Measurements from ENCODE around the gene TSTD1. TPM values are rescaled to one million over a fixed set of nuclear protein-coding genes. Genes with fewer than 3 reads are reported as not detected.
"Not testable (repeated sequence)": the region's sequence is repeated elsewhere in the genome, so short reads cannot be mapped to it uniquely, and the experiment has no call there.

Gene TSTD1
- total RNA-seq, 1 experiment from 2014 or later = 20.1 TPM

- H3K9me3 ChIP-seq (ENCODE audit: control insufficient read depth, insufficient read depth, low read depth, low read length) = no peaks in the 10 kb centered on the region
- no peaks in the 10 kb centered on the region for H3K36me3 ChIP-seq (ENCODE audit: control insufficient read depth, insufficient read depth, low read length)
- intact Hi-C loops (cut with micrococcal nuclease; ENCODE audit: unreplicated experiment) (no loop called here), in situ Hi-C loops (cut with HindIII; ENCODE audit: low pct_unique_long_range_greater_than_20kb, low sequenced_read_pairs) (no loop called here)
- H3K27ac ChIP-seq (ENCODE audit: low read length) = no peak overlapping the region
- DNase-seq (ENCODE audit: low read depth, low spot score) = no peak
- CTCF ChIA-PET = no interaction called here
- no peak for TF ChIP-seq REST (IDR thresholded peaks at IDR 0.05; ENCODE audit: insufficient read depth in 1 of 2, low read depth in 2 of 2, low read length in 1 of 2)
- TF ChIP-seq POLR2AphosphoS5 (IDR thresholded peaks at IDR 0.05; ENCODE audit: low read depth, low read length) = no peak
- no peak for TF ChIP-seq CTCF (IDR thresholded peaks at IDR 0.05)
- TF ChIP-seq TCF7L2 (IDR thresholded peaks at IDR 0.05; ENCODE audit: low read depth, low read length) = no peak
- no peak for TF ChIP-seq SIN3A (IDR thresholded peaks at IDR 0.05; ENCODE audit: borderline replicate concordance, insufficient read depth, low read depth, low read length)
- no peak overlapping the region for H3K4me3 ChIP-seq (ENCODE audit: low read depth in 2 of 2, low read length in 2 of 2)
- H3K27me3 ChIP-seq (ENCODE audit: control insufficient read depth, insufficient read depth, low read length) = no peaks in the 10 kb centered on the region
- ATAC-seq = no peak
- no TSS peak for BruUV-seq (replicated peaks)
- H3K4me1 ChIP-seq (ENCODE audit: control insufficient read depth, insufficient read depth, low read length) = no peaks in the 10 kb centered on the region
- POLR2A ChIA-PET = no interaction called here
These were observed 29.8 kb upstream of the TSTD1 start for GRCh38 chr1:161068306-161069234.

GRCh38 chr1:161066694-161067093, 27.9 kb upstream of the TSTD1 start:
- no peak overlapping the region for H3K27ac ChIP-seq (ENCODE audit: low read length)
- TF ChIP-seq POLR2AphosphoS5 (IDR thresholded peaks at IDR 0.05; ENCODE audit: low read depth, low read length) (no peak), CTCF (IDR thresholded peaks at IDR 0.05) (no peak), TCF7L2 (IDR thresholded peaks at IDR 0.05; ENCODE audit: low read depth, low read length) (no peak), REST (IDR thresholded peaks at IDR 0.05; ENCODE audit: insufficient read depth in 1 of 2, low read depth in 2 of 2, low read length in 1 of 2) (no peak), SIN3A (IDR thresholded peaks at IDR 0.05; ENCODE audit: borderline replicate concordance, insufficient read depth, low read depth, low read length) (no peak)
- ATAC-seq (no peak), DNase-seq (ENCODE audit: low read depth, low spot score) (no peak)
- H3K9me3 ChIP-seq (ENCODE audit: control insufficient read depth, insufficient read depth, low read depth, low read length) = no peaks in the 10 kb centered on the region
- no TSS peak for BruUV-seq (replicated peaks)
- no peaks in the 10 kb centered on the region for H3K4me1 ChIP-seq (ENCODE audit: control insufficient read depth, insufficient read depth, low read length)
- intact Hi-C loops (cut with micrococcal nuclease; ENCODE audit: unreplicated experiment) = no loop called here
- H3K36me3 ChIP-seq (ENCODE audit: control insufficient read depth, insufficient read depth, low read length) = no peaks in the 10 kb centered on the region
- H3K27me3 ChIP-seq (ENCODE audit: control insufficient read depth, insufficient read depth, low read length) = no peaks in the 10 kb centered on the region
- CTCF ChIA-PET = no interaction called here
- in situ Hi-C loops (cut with HindIII; ENCODE audit: low pct_unique_long_range_greater_than_20kb, low sequenced_read_pairs) = no loop called here
- POLR2A ChIA-PET = no interaction called here
- no peak overlapping the region for H3K4me3 ChIP-seq (ENCODE audit: low read depth in 2 of 2, low read length in 2 of 2)

- POLR2A ChIA-PET = interaction anchor here (0.6 kb wide), 1 partner anchor 10 kb away, joined by 3 read pairs; no protein-coding TSS in a partner anchor
- H3K36me3 ChIP-seq (ENCODE audit: control insufficient read depth, insufficient read depth, low read length); H3K27ac ChIP-seq (ENCODE audit: low read length); BruUV-seq (replicated peaks); H3K4me3 ChIP-seq (ENCODE audit: low read depth in 2 of 2, low read length in 2 of 2); in situ Hi-C loops (cut with HindIII; ENCODE audit: low pct_unique_long_range_greater_than_20kb, low sequenced_read_pairs); ATAC-seq; CTCF ChIA-PET; H3K27me3 ChIP-seq (ENCODE audit: control insufficient read depth, insufficient read depth, low read length); H3K9me3 ChIP-seq (ENCODE audit: control insufficient read depth, insufficient read depth, low read depth, low read length); DNase-seq (ENCODE audit: low read depth, low spot score); intact Hi-C loops (cut with micrococcal nuclease; ENCODE audit: unreplicated experiment); H3K4me1 ChIP-seq (ENCODE audit: control insufficient read depth, insufficient read depth, low read length): not testable (repeated sequence)
These were observed 26.9 kb upstream of the TSTD1 start for GRCh38 chr1:161065681-161066080.
